Pulmonary artery endothelial cell (primary cell): Measurements from ENCODE around the gene SLC39A6. TPM values are rescaled to one million over a fixed set of nuclear protein-coding genes. Genes with fewer than 3 reads are reported as not detected.
"Not testable (repeated sequence)": the region's sequence is repeated elsewhere in the genome, so short reads cannot be mapped to it uniquely, and the experiment has no call there.

Source experiments
- DNase-seq: peaks from one replicate; pipeline ENCODE4 v3.0.0-alpha.2; 2011; ENCODE audit warnings: low read depth, low spot score
- total RNA-seq: library from RNA; depleted of rRNA; stranded (reverse); fragments of >200 nt; gene quantifications from 2 replicates; pipeline ENCODE4 v1.2.3, GENCODE V29; 2014

Gene SLC39A6
- total RNA-seq, 1 donor from 2014 or later, result 20.5 TPM

GRCh38 chr18:36101943-36102342, 27.2 kb downstream of the SLC39A6 start:
- DNase-seq, result no peak

GRCh38 chr18:36099311-36099710, 29.8 kb downstream of the SLC39A6 start:
- no peak for DNase-seq

GRCh38 chr18:36096955-36097354, 32.2 kb downstream of the SLC39A6 start:
- DNase-seq, result no peak

GRCh38 chr18:36095936-36096519, 33.1 kb downstream of the SLC39A6 start:
- DNase-seq, result peak; percentile 29

- DNase-seq, result no peak
Measured at GRCh38 chr18:36094431-36094830, 34.7 kb downstream of the SLC39A6 start.

- DNase-seq, result not testable (repeated sequence)
Measured at GRCh38 chr18:36092116-36092515, 37.0 kb downstream of the SLC39A6 start.

GRCh38 chr18:36089001-36089400, 40.1 kb downstream of the SLC39A6 start:
- DNase-seq, result no peak

- no peak for DNase-seq
Measured at GRCh38 chr18:36088256-36088655, 40.9 kb downstream of the SLC39A6 start.

- no peak for DNase-seq
Measured at GRCh38 chr18:36086186-36086585, 43.0 kb downstream of the SLC39A6 start.

- no peak for DNase-seq
Measured at GRCh38 chr18:36085195-36085594, 43.9 kb downstream of the SLC39A6 start.

GRCh38 chr18:36083729-36084128, 45.4 kb downstream of the SLC39A6 start:
- DNase-seq, result no peak

- not testable (repeated sequence) for DNase-seq
Measured at GRCh38 chr18:36081118-36081517, 48.0 kb downstream of the SLC39A6 start.

GRCh38 chr18:36078751-36079529, 50.2 kb downstream of the SLC39A6 start:
- DNase-seq, result no peak

GRCh38 chr18:36077764-36078163, 51.4 kb downstream of the SLC39A6 start:
- not testable (repeated sequence) for DNase-seq

GRCh38 chr18:36075862-36076587, 53.1 kb downstream of the SLC39A6 start:
- DNase-seq, result no peak

GRCh38 chr18:36074435-36074834, 54.7 kb downstream of the SLC39A6 start:
- no peak for DNase-seq

- DNase-seq, result no peak
Measured at GRCh38 chr18:36073676-36074075, 55.5 kb downstream of the SLC39A6 start.

- not testable (repeated sequence) for DNase-seq
Measured at GRCh38 chr18:36072406-36072805, 56.7 kb downstream of the SLC39A6 start.

GRCh38 chr18:36067055-36067957, 61.8 kb downstream of the SLC39A6 start, which contains the start of gene RPRD1A:
TSS of gene RPRD1A (minus strand) at chr18:36067559. CDS start at chr18:36067404, 155 bp downstream.
- peak; percentile 76 for DNase-seq

GRCh38 chr18:36066686-36067054, 62.5 kb downstream of the SLC39A6 start:
- no peak for DNase-seq

- no peak for DNase-seq
Measured at GRCh38 chr18:36066001-36066400, 63.1 kb downstream of the SLC39A6 start.
